Suprapubic skin (tissue), 4 donors: Measurements from ENCODE around the gene NR1H4.

Source experiments
- CTCF ChIP-seq, 2 donors: fragments of 200-600 bp in 1 of 2; fragments of 450-650 bp in 1 of 2; sonication (generic) in 1 of 2; IDR thresholded peaks; one replicate each; pipeline ENCODE4 v1.5.1; 2016 to 2019; ENCODE audit warnings: antibody characterized with exemption in 2 of 2, mild to moderate bottlenecking in 1 of 2, moderate library complexity in 1 of 2
- POLR2A ChIP-seq, 2 donors: fragments of 450-650 bp; IDR thresholded peaks; one replicate each; pipeline ENCODE4 v1.6.1; 2017; ENCODE audit warnings: antibody characterized with exemption in 2 of 2, mild to moderate bottlenecking in 2 of 2, moderate library complexity in 2 of 2
- POLR2AphosphoS5 ChIP-seq, 3 donors: sonication (generic); formaldehyde crosslinking; IDR thresholded peaks; one replicate each; pipeline ENCODE4 v1.6.1; 2017; ENCODE audit warnings: antibody characterized with exemption in 3 of 3

DNA sequence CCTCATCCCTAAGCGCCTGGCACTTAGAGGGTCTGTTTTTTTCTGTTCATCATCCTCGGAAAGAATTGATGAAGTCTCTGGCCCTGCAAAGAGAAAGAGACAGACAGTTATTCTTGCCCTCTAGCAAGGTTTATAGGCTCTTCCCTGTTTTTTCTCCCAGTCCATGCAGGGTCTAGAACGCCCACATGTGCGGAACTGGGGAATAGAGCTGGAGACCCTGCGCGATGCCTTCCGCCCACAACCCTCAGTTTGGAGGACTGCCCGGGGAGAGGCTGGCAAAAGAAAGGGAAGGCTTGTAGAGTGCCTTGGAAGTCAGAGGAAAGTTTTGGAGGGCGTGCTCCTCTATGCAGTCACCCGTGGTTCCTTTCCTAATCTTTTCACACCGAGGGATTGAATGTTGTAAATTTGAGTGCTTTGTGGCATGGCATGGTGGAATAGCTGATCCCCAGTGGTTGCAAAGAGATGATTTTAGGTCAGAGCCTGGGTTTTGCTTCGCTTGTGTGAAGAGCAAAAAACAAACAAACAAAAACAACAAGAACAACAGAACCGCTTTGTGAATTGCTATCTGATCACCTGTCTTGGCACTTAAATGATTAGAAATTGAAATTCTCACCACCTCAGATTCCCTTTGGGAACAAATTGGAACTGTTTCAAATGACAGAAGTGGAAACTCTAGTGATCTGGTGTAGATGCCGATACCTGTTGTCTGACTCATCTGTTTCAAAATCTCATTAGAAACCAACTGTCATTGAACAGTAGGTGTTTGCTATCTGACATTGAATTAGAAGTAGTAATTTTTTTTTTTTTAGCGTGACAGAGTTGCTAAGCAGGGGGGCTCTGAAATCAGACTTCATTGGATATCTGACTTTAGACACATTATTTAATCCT is 100.8 kb downstream of the NR1H4 start:
- TF ChIP-seq POLR2AphosphoS5 (IDR thresholded peaks at IDR 0.05) (no peak), POLR2A (IDR thresholded peaks at IDR 0.05) (no peak), CTCF (IDR thresholded peaks at IDR 0.05) (no peak)
